GM12878 (cell line): ENCODE results near the gene DNAH2. TPM values are rescaled to one million over a fixed set of nuclear protein-coding genes. Genes with fewer than 3 reads are reported as not detected.

ENCODE experiments used
- CBFB ChIP-seq: IDR thresholded peaks from 2 replicates; pipeline ENCODE4 v1.6.1; 2016; ENCODE audit warnings: antibody characterized with exemption, low read depth
- CBX3 ChIP-seq: fragments of 200-600 bp; sonication (generic); IDR thresholded peaks from 2 replicates; pipeline ENCODE4 v1.6.1; 2016; ENCODE audit warnings: low read depth, borderline replicate concordance
- DPF2 ChIP-seq: fragments of 450-650 bp; IDR thresholded peaks from 2 replicates; pipeline ENCODE4 v1.6.1; 2017; ENCODE audit warnings: mild to moderate bottlenecking
- EED ChIP-seq: sonication (generic); IDR thresholded peaks from 2 replicates; pipeline ENCODE4 v1.6.1; 2016; ENCODE audit warnings: antibody characterized with exemption, low read depth
- IKZF1 ChIP-seq: fragments of 450-650 bp; conservative IDR thresholded peaks from 2 replicates; pipeline ENCODE4 v1.6.1; 2017; ENCODE audit warnings: antibody characterized with exemption, mild to moderate bottlenecking
- IRF4 ChIP-seq: IDR thresholded peaks from 2 replicates; pipeline ENCODE4 v1.6.1; 2011; ENCODE audit warnings: low read depth, low read length
- KAT2A ChIP-seq: conservative IDR thresholded peaks from 2 replicates; pipeline ENCODE4 v1.6.1; 2011; ENCODE audit warnings: low read depth, low read length; ENCODE audit not compliant: control insufficient read depth
- KDM1A ChIP-seq: fragments of 200-600 bp; sonication (generic); IDR thresholded peaks from 2 replicates; pipeline ENCODE4 v1.6.1; 2016; ENCODE audit warnings: borderline replicate concordance
- MEF2B ChIP-seq: fragments of 450-650 bp; IDR thresholded peaks from 2 replicates; pipeline ENCODE4 v1.6.1; 2018; ENCODE audit warnings: mild to moderate bottlenecking, moderate library complexity; ENCODE audit not compliant: partially characterized antibody, poor library complexity, severe bottlenecking
- PAX8 ChIP-seq: fragments of 450-650 bp; IDR thresholded peaks from 2 replicates; pipeline ENCODE4 v1.6.1; 2017; ENCODE audit warnings: mild to moderate bottlenecking, moderate library complexity
- POLR2AphosphoS2 ChIP-seq: IDR thresholded peaks from 2 replicates; pipeline ENCODE4 v1.6.1; 2011; ENCODE audit warnings: low read depth, mild to moderate bottlenecking, low read length, improper control_type of control experiment, moderate library complexity
- SMAD5 ChIP-seq: IDR thresholded peaks from 2 replicates; pipeline ENCODE4 v1.6.1; 2016; ENCODE audit warnings: antibody characterized with exemption, low read depth
- SREBF1 ChIP-seq: IDR thresholded peaks from 2 replicates; pipeline ENCODE4 v1.6.1; 2012; ENCODE audit warnings: mild to moderate bottlenecking, low read length
- SUPT20H ChIP-seq: IDR thresholded peaks from 2 replicates; pipeline ENCODE4 v1.6.1; 2011; ENCODE audit warnings: low read depth, mild to moderate bottlenecking, low read length, moderate library complexity, borderline replicate concordance; ENCODE audit not compliant: control insufficient read depth
- TAF1 ChIP-seq: IDR thresholded peaks from 2 replicates; pipeline ENCODE4 v1.6.1; 2011; ENCODE audit warnings: mild to moderate bottlenecking, low read depth, low read length, borderline replicate concordance
- TARDBP ChIP-seq: IDR thresholded peaks from 2 replicates; pipeline ENCODE4 v1.6.1; 2016; ENCODE audit warnings: borderline replicate concordance
- TCF3 ChIP-seq: IDR thresholded peaks from 2 replicates; pipeline ENCODE4 v1.6.1; 2012; ENCODE audit warnings: low read depth, mild to moderate bottlenecking, low read length, borderline replicate concordance; ENCODE audit not compliant: insufficient read depth
- WRNIP1 ChIP-seq: IDR thresholded peaks from 2 replicates; pipeline ENCODE4 v1.6.1; 2011; ENCODE audit warnings: low read depth, low read length, improper control_type of control experiment, borderline replicate concordance
- ZNF384 ChIP-seq: IDR thresholded peaks from 2 replicates; pipeline ENCODE4 v1.6.1; 2012; ENCODE audit warnings: low read depth, mild to moderate bottlenecking, low read length, improper control_type of control experiment, borderline replicate concordance
- ZSCAN29 ChIP-seq: fragments of 450-650 bp; IDR thresholded peaks from 2 replicates; pipeline ENCODE4 v1.6.1; 2017; ENCODE audit warnings: mild to moderate bottlenecking, moderate library complexity
- polyA plus RNA-seq, 11 experiments: library from polyadenylated mRNA; depleted of rRNA in 4 of 11; unstranded in 6 of 11; stranded (reverse) in 5 of 11; fragments of >200 nt; fragmentation: Nextera tagmentation in 4 of 11; fragmentation: Illumina TruSeq in 1 of 11; extraction: Ambion mirVana in 4 of 11; extraction: Trizol in 1 of 11; gene quantifications; 1 replicate in 1 of 11; 2 replicates in 10 of 11; pipeline versions ENCODE4 v1.2.1 to v1.2.3, GENCODE V29; 2011 to 2016; ENCODE audit warnings: inconsistent platforms in 2 of 11, missing spikeins in 2 of 11, low read depth in 1 of 11
- total RNA-seq, 4 experiments: library from RNA; depleted of rRNA in 3 of 4; stranded (reverse); fragments of >200 nt in 3 of 4; fragmentation: Illumina TruSeq in 1 of 4; extraction: Trizol in 1 of 4; gene quantifications; 2 replicates each; pipeline versions ENCODE4 v1.2.1 to v1.2.3, GENCODE V29; 2013 to 2021
- TF ChIP-seq, protein P1 (sequence below): fragments of 450-650 bp; IDR thresholded peaks from 2 replicates; pipeline ENCODE4 v1.6.1; 2017; ENCODE audit warnings: mild to moderate bottlenecking, low read depth, inconsistent platforms; ENCODE audit not compliant: poor library complexity, severe bottlenecking
- TF ChIP-seq, protein P2 (sequence below): fragments of 450-650 bp; IDR thresholded peaks from 2 replicates; pipeline ENCODE4 v1.6.1; 2017; ENCODE audit warnings: borderline replicate concordance
- TF ChIP-seq, protein P3 (sequence below), 3 experiments: IDR thresholded peaks in 2 of 3; conservative IDR thresholded peaks in 1 of 3; 2 replicates each; pipeline ENCODE4 v1.5.1; 2011; ENCODE audit warnings: low read depth in 3 of 3, low read length in 3 of 3, mild to moderate bottlenecking in 3 of 3, control low read depth in 2 of 3, moderate library complexity in 2 of 3, inconsistent platforms in 1 of 3, mixed read lengths in 1 of 3; ENCODE audit not compliant: control insufficient read depth in 2 of 3, insufficient read depth in 1 of 3; ENCODE audit errors: extremely low read depth in 1 of 3
- TF ChIP-seq, protein P4 (sequence below): IDR thresholded peaks from 2 replicates; pipeline ENCODE4 v1.6.1; 2012; ENCODE audit warnings: low read depth, low read length, improper control_type of control experiment

DNAH2 gene
- total and polyA plus RNA-seq, 10 of the 15 experiments (the other 5 are each of a cell fraction or from before 2014, with no cell fraction given) = not detected

DNA sequence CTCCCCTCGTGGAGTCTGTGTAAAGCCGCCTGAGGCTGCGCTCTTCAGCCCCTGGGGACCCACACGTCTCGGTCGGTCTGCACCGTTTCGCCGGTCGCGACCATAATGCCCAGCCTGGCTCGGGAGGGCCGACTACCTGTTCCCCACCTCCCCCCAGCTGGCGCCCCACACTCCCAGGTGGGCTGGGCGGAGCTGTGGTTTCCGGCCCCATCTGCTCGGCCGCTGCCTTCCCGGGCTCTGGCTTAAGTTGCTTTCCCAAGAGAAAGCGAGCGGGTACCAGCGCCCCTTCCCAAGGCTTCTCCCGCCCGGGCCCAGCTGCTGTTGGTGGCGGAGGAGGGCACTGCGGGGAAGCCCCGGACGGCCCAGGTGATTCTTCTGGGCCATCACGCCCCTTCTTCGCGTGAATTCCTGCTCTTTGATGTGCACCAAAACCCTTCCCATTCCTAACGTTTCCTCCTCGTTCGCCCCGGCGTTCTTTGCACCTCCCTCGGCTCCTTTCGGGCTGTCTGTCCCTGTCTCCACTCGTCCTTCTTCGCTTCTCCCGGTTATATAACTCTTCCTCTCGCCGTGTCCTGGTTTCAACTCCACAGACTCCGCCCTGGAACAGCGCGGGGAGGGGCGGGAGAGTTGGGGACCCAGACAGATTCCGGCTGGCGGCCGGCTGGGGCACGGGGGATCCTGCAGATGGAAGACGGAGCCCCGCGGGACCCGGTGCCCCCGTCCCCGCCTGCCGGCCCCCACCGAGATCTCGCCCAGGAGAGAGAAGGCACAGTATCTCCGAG is 118.5 kb downstream of the DNAH2 start (continued):
- no peak for TF ChIP-seq SUPT20H
- TF ChIP-seq EED = peak; percentile 31
- no peak for TF ChIP-seq TAF1
- no peak for TF ChIP-seq ZSCAN29
- TF ChIP-seq, protein P1, sequence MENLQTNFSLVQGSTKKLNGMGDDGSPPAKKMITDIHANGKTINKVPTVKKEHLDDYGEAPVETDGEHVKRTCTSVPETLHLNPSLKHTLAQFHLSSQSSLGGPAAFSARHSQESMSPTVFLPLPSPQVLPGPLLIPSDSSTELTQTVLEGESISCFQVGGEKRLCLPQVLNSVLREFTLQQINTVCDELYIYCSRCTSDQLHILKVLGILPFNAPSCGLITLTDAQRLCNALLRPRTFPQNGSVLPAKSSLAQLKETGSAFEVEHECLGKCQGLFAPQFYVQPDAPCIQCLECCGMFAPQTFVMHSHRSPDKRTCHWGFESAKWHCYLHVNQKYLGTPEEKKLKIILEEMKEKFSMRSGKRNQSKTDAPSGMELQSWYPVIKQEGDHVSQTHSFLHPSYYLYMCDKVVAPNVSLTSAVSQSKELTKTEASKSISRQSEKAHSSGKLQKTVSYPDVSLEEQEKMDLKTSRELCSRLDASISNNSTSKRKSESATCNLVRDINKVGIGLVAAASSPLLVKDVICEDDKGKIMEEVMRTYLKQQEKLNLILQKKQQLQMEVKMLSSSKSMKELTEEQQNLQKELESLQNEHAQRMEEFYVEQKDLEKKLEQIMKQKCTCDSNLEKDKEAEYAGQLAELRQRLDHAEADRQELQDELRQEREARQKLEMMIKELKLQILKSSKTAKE = no peak
- TF ChIP-seq CBX3 = no peak
- TF ChIP-seq IRF4 = no peak
- TF ChIP-seq ZNF384 = no peak
- no peak for TF ChIP-seq KDM1A
- no peak for TF ChIP-seq PAX8
- TF ChIP-seq TARDBP = no peak
- no peak for TF ChIP-seq KAT2A
- TF ChIP-seq DPF2 = 0 out of 2 replicates have a peak, but pooled peaks have one; percentile 15
- TF ChIP-seq, protein P2, sequence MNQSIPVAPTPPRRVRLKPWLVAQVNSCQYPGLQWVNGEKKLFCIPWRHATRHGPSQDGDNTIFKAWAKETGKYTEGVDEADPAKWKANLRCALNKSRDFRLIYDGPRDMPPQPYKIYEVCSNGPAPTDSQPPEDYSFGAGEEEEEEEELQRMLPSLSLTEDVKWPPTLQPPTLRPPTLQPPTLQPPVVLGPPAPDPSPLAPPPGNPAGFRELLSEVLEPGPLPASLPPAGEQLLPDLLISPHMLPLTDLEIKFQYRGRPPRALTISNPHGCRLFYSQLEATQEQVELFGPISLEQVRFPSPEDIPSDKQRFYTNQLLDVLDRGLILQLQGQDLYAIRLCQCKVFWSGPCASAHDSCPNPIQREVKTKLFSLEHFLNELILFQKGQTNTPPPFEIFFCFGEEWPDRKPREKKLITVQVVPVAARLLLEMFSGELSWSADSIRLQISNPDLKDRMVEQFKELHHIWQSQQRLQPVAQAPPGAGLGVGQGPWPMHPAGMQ = no peak
- no peak for TF ChIP-seq SREBF1
- TF ChIP-seq, protein P3, sequence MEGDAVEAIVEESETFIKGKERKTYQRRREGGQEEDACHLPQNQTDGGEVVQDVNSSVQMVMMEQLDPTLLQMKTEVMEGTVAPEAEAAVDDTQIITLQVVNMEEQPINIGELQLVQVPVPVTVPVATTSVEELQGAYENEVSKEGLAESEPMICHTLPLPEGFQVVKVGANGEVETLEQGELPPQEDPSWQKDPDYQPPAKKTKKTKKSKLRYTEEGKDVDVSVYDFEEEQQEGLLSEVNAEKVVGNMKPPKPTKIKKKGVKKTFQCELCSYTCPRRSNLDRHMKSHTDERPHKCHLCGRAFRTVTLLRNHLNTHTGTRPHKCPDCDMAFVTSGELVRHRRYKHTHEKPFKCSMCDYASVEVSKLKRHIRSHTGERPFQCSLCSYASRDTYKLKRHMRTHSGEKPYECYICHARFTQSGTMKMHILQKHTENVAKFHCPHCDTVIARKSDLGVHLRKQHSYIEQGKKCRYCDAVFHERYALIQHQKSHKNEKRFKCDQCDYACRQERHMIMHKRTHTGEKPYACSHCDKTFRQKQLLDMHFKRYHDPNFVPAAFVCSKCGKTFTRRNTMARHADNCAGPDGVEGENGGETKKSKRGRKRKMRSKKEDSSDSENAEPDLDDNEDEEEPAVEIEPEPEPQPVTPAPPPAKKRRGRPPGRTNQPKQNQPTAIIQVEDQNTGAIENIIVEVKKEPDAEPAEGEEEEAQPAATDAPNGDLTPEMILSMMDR (IDR thresholded peaks at IDR 0.05 in 2 of 3, conservative IDR thresholded peaks at IDR 0.05 in 1 of 3; ENCODE audit: control insufficient read depth in 2 of 3, extremely low read depth in 1 of 3, insufficient read depth in 1 of 3, low read depth in 3 of 3, low read length in 3 of 3) = no peak
- TF ChIP-seq TCF3 = peak; percentile 94
- TF ChIP-seq POLR2AphosphoS2 = no peak
- TF ChIP-seq IKZF1 = 0 out of 2 replicates have a peak, but pooled peaks have one; percentile 8
- TF ChIP-seq MEF2B = peak; percentile 89
- TF ChIP-seq CBFB = peak; percentile 62; the same call in 1 of the 2 replicates
- TF ChIP-seq, protein P4, sequence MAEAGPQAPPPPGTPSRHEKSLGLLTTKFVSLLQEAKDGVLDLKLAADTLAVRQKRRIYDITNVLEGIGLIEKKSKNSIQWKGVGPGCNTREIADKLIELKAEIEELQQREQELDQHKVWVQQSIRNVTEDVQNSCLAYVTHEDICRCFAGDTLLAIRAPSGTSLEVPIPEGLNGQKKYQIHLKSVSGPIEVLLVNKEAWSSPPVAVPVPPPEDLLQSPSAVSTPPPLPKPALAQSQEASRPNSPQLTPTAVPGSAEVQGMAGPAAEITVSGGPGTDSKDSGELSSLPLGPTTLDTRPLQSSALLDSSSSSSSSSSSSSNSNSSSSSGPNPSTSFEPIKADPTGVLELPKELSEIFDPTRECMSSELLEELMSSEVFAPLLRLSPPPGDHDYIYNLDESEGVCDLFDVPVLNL = no peak
- TF ChIP-seq SMAD5 = no peak
- no peak for TF ChIP-seq WRNIP1
